ENCODE measurements around the gene CPHXL2. TPM values are rescaled to one million over a fixed set of nuclear protein-coding genes. Genes with fewer than 3 reads are reported as not detected.

CPHXL2 gene
- total RNA-seq, 2 donors from 2014 or later, result not detected

Other genes starting within 250 kb of the CPHXL2 start
- 10 to 100 TPM; 29.1 to 49.5 TPM for gene CFDP1, start 243.5 kb downstream of the CPHXL2 start, total RNA-seq
- gene TMEM170A, start 212.3 kb downstream of the CPHXL2 start, total RNA-seq, result 10 to 100 TPM; 38.3 to 48.4 TPM
- under 1 TPM in 1 of 2 donors, not detected in 1; 0.08 TPM for gene CHST6, start 181.6 kb downstream of the CPHXL2 start, total RNA-seq
- under 1 TPM in 1 of 2 donors, not detected in 1; 0.14 TPM for gene CHST5, start 140.9 kb downstream of the CPHXL2 start, total RNA-seq
- 1 to 10 TPM; 3.9 to 6.6 TPM for gene TMEM231, start 120.8 kb downstream of the CPHXL2 start, total RNA-seq
- 10 to 100 TPM; 51.5 to 75.9 TPM for gene GABARAPL2, start 110.6 kb downstream of the CPHXL2 start, total RNA-seq
- 10 to 100 TPM; 41.3 to 64.2 TPM for gene ADAT1, start 53.7 kb downstream of the CPHXL2 start, total RNA-seq
- 100 to 1,000 TPM; 198 to 239 TPM for gene KARS1, start 29.3 kb downstream of the CPHXL2 start, total RNA-seq
- 100 to 1,000 TPM in 1 of 2 donors, 10 to 100 TPM in 1; 77.9 to 116 TPM for gene TERF2IP, start 29.2 kb downstream of the CPHXL2 start, total RNA-seq
- not detected for gene DUXB, start 24.5 kb upstream of the CPHXL2 start, total RNA-seq
- gene CPHXL, start 49.5 kb upstream of the CPHXL2 start, total RNA-seq, result not detected